ENCODE measurements around the gene KRT23.
A peak's percentile ranks its signal among the peaks of the same experiment; 100 is the strongest.

The KRT23 gene

GRCh38 chr17:40937384-40937819 is at the start of gene KRT23:
Gene KRT23 (minus strand): TSS chr17:40937646. CDS start chr17:40936603, 1,043 bp downstream.
- no peak for DNase-seq (ENCODE audit: low spot score)

GRCh38 chr17:40986920-40987319 is 49.5 kb upstream of the KRT23 start:
- DNase-seq (ENCODE audit: low spot score): no peak

GRCh38 chr17:40984226-40984625 is 46.8 kb upstream of the KRT23 start, which contains the start of gene KRT40:
Gene KRT40 (minus strand): TSS chr17:40984326. CDS start chr17:40984273, 53 bp downstream.
- DNase-seq (ENCODE audit: low spot score): no peak

GRCh38 chr17:40981115-40981514 is 43.7 kb upstream of the KRT23 start:
- no peak for DNase-seq (ENCODE audit: low spot score)

GRCh38 chr17:40980596-40980995 is 43.1 kb upstream of the KRT23 start:
- peak; percentile 51 for DNase-seq (ENCODE audit: low spot score)

GRCh38 chr17:40980117-40980516 is 42.7 kb upstream of the KRT23 start:
- no peak for DNase-seq (ENCODE audit: low spot score)

GRCh38 chr17:40978575-40979151 is 41.2 kb upstream of the KRT23 start:
- no peak for DNase-seq (ENCODE audit: low spot score)

- DNase-seq (ENCODE audit: low spot score): no peak
These were observed 38.1 kb upstream of the KRT23 start for GRCh38 chr17:40975516-40975915.

GRCh38 chr17:40974366-40974765 is 36.9 kb upstream of the KRT23 start:
- DNase-seq (ENCODE audit: low spot score): no peak

GRCh38 chr17:40967582-40967981 is 30.1 kb upstream of the KRT23 start:
- no peak for DNase-seq (ENCODE audit: low spot score)

- no peak for DNase-seq (ENCODE audit: low spot score)
These were observed 29.4 kb upstream of the KRT23 start, which contains the start of gene KRT39 for GRCh38 chr17:40966848-40967247. Gene KRT39 (minus strand): TSS chr17:40966948. CDS start chr17:40966856, 92 bp downstream.

- DNase-seq (ENCODE audit: low spot score): peak; percentile 37
These were observed 26.4 kb upstream of the KRT23 start for GRCh38 chr17:40963838-40964237.

GRCh38 chr17:40962059-40962561 is 24.7 kb upstream of the KRT23 start:
- DNase-seq (ENCODE audit: low spot score): no peak

GRCh38 chr17:40961591-40961990 is 24.1 kb upstream of the KRT23 start:
- DNase-seq (ENCODE audit: low spot score): no peak

- DNase-seq (ENCODE audit: low spot score): no peak
These were observed 22.7 kb upstream of the KRT23 start for GRCh38 chr17:40960144-40960543.

- no peak for DNase-seq (ENCODE audit: low spot score)
These were observed 20.9 kb upstream of the KRT23 start for GRCh38 chr17:40958086-40958953.

- peak; percentile 72 for DNase-seq (ENCODE audit: low spot score)
These were observed 19.2 kb upstream of the KRT23 start for GRCh38 chr17:40956401-40957254.

- DNase-seq (ENCODE audit: low spot score): peak; percentile 68
These were observed 16.4 kb upstream of the KRT23 start for GRCh38 chr17:40953881-40954280.

GRCh38 chr17:40952661-40953060 is 15.2 kb upstream of the KRT23 start:
- peak; percentile 68 for DNase-seq (ENCODE audit: low spot score)

- DNase-seq (ENCODE audit: low spot score): no peak
These were observed 14.7 kb upstream of the KRT23 start for GRCh38 chr17:40952154-40952553.

- no peak for DNase-seq (ENCODE audit: low spot score)
These were observed 13.7 kb upstream of the KRT23 start for GRCh38 chr17:40951011-40951622.

- no peak for DNase-seq (ENCODE audit: low spot score)
These were observed 12.7 kb upstream of the KRT23 start for GRCh38 chr17:40950176-40950575.
